Vagina (tissue), 2 donors: ENCODE results near the gene CES5A.

Source experiments
- CTCF ChIP-seq, 3 experiments: fragments of 450-650 bp in 2 of 3; fragments of 200-600 bp in 1 of 3; sonication (generic) in 1 of 3; IDR thresholded peaks; one replicate each; pipeline ENCODE4 v1.5.1; 2017 to 2019; ENCODE audit warnings: antibody characterized with exemption in 3 of 3, mild to moderate bottlenecking in 2 of 3, moderate library complexity in 2 of 3
- POLR2A ChIP-seq, 2 donors: fragments of 450-650 bp; IDR thresholded peaks; one replicate each; pipeline ENCODE4 v1.6.1; 2017; ENCODE audit warnings: antibody characterized with exemption in 2 of 2, mild to moderate bottlenecking in 2 of 2, moderate library complexity in 2 of 2
- POLR2AphosphoS5 ChIP-seq, 2 donors: sonication (generic); formaldehyde crosslinking; IDR thresholded peaks; one replicate each; pipeline ENCODE4 v1.9.0; 2017; ENCODE audit warnings: antibody characterized with exemption in 2 of 2, mild to moderate bottlenecking in 2 of 2, low read depth in 1 of 2; ENCODE audit not compliant: insufficient read depth in 1 of 2

- TF ChIP-seq CTCF (IDR thresholded peaks at IDR 0.05) = no peak
- TF ChIP-seq POLR2A (IDR thresholded peaks at IDR 0.05) = no peak
- no peak for TF ChIP-seq POLR2AphosphoS5 (IDR thresholded peaks at IDR 0.05; ENCODE audit: insufficient read depth in 1 of 2, low read depth in 1 of 2)
These were observed 36.8 kb upstream of the CES5A start for GRCh38 chr16:55912022-55912421.
